Lower leg skin (tissue), 3 donors: ENCODE data around the gene PCDHB12.
"Not testable (repeated sequence)": the region's sequence is repeated elsewhere in the genome, so short reads cannot be mapped to it uniquely, and the experiment has no call there.

ENCODE experiments used
- CTCF ChIP-seq, 3 donors: fragments of 450-650 bp; IDR thresholded peaks; one replicate each; pipeline ENCODE4 v1.5.1; 2016; ENCODE audit warnings: antibody characterized with exemption in 3 of 3, mild to moderate bottlenecking in 3 of 3, moderate library complexity in 2 of 3
- POLR2A ChIP-seq, 2 donors: fragments of 450-650 bp; IDR thresholded peaks; one replicate each; pipeline ENCODE4 v1.6.1; 2016 to 2017; ENCODE audit warnings: antibody characterized with exemption in 2 of 2, mild to moderate bottlenecking in 1 of 2, moderate library complexity in 1 of 2

GRCh38 chr5:141210849-141211248 is 2.3 kb downstream of the PCDHB12 start:
- TF ChIP-seq POLR2A, CTCF (IDR thresholded peaks at IDR 0.05): not testable (repeated sequence)
